H1 (cell line): ENCODE measurements around the gene PRKAR1B. TPM values are rescaled to one million over a fixed set of nuclear protein-coding genes. Genes with fewer than 3 reads are reported as not detected.

Experiments used
- BCL11A ChIP-seq, 2 experiments: IDR thresholded peaks; one replicate each; pipeline ENCODE4 v1.6.1; 2011; ENCODE audit warnings: low read depth in 2 of 2, low read length in 2 of 2, mild to moderate bottlenecking in 2 of 2
- MAFK ChIP-seq: IDR thresholded peaks from 2 replicates; pipeline ENCODE4 v1.6.1; 2012; ENCODE audit warnings: low read depth, mild to moderate bottlenecking, improper control_type of control experiment, low read length
- RBBP5 ChIP-seq: IDR thresholded peaks from 2 replicates; pipeline ENCODE4 v1.7.1; 2012; ENCODE audit warnings: low read depth, mild to moderate bottlenecking, inconsistent platforms, low read length, moderate library complexity, borderline replicate concordance
- SIX5 ChIP-seq: IDR thresholded peaks from 2 replicates; pipeline ENCODE4 v1.6.1; 2011; ENCODE audit warnings: mild to moderate bottlenecking, low read depth, low read length
- SUZ12 ChIP-seq: fragments of 200-600 bp; sonication (generic); IDR thresholded peaks from 2 replicates; pipeline ENCODE4 v1.6.1; 2012; ENCODE audit warnings: mild to moderate bottlenecking, inconsistent platforms, low read length, moderate library complexity, mixed read lengths
- polyA plus RNA-seq, 7 experiments: library from polyadenylated mRNA; depleted of rRNA in 3 of 7; stranded (reverse) in 5 of 7; unstranded in 2 of 7; fragments of >200 nt in 5 of 7; fragments of 200-250 nt in 2 of 7; gene quantifications; 1 replicate in 5 of 7; 2 replicates in 1 of 7; 4 replicates in 1 of 7; pipeline versions ENCODE4 v1.2.1 to v1.2.3, GENCODE V29; 2011 to 2013; ENCODE audit warnings: missing spikeins in 2 of 7, mixed read lengths in 2 of 7
- total RNA-seq: library from RNA; stranded (reverse); fragmentation: NEBNext Ultra II Directional; extraction: Animal tissue kit (Norgen Biotek cat#: 25700); gene quantifications from 2 replicates; pipeline ENCODE4 v1.2.1, GENCODE V29; 2021

The PRKAR1B gene
- total and polyA plus RNA-seq, 2 of the 8 experiments (the other 6 are each of a cell fraction or from before 2014, with no cell fraction given), result 12.3 to 55.7 TPM

GRCh38 chr7:749140-749551 lies 22.1 kb upstream of the PRKAR1B start (continued):
- TF ChIP-seq SIX5 (no peak), SUZ12 (no peak), RBBP5 (no peak), BCL11A (IDR thresholded peaks at IDR 0.05; ENCODE audit: low read depth in 2 of 2, low read length in 2 of 2) (no peak), MAFK (no peak)
